Osteoblast (primary cell): ENCODE measurements around the gene STRBP. TPM values are rescaled to one million over a fixed set of nuclear protein-coding genes. Genes with fewer than 3 reads are reported as not detected.

Experiments
- DNase-seq: peaks from one replicate; pipeline ENCODE4 v3.0.0; 2011; ENCODE audit warnings: low spot score, mixed read lengths; ENCODE audit not compliant: insufficient read length; ENCODE audit errors: missing footprints
- H2AFZ ChIP-seq: 2 replicates; pipeline ENCODE4 v1.6.0; 2011; ENCODE audit warnings: mild to moderate bottlenecking, low read length
- H3K27ac ChIP-seq: 2 replicates; pipeline ENCODE4 v1.5.1; 2011; ENCODE audit warnings: mild to moderate bottlenecking, low read depth, low read length, moderate library complexity
- H3K27me3 ChIP-seq: 2 replicates; pipeline ENCODE4 v1.6.0; 2012; ENCODE audit warnings: mild to moderate bottlenecking, control low read depth, inconsistent platforms, low read length, moderate library complexity; ENCODE audit not compliant: insufficient read depth
- H3K36me3 ChIP-seq: 2 replicates; pipeline ENCODE4 v1.5.1; 2011; ENCODE audit warnings: mild to moderate bottlenecking, low read length, control low read depth, moderate library complexity; ENCODE audit not compliant: insufficient read depth
- H3K4me1 ChIP-seq: 2 replicates; pipeline ENCODE4 v1.5.1; 2011; ENCODE audit warnings: mild to moderate bottlenecking, low read length, control low read depth, moderate library complexity; ENCODE audit not compliant: insufficient read depth
- H3K4me2 ChIP-seq: 2 replicates; pipeline ENCODE4 v1.6.0; 2011; ENCODE audit warnings: mild to moderate bottlenecking, low read length; ENCODE audit not compliant: insufficient read depth
- H3K4me3 ChIP-seq: fragments of 200-600 bp; sonication (generic); 3 replicates; pipeline ENCODE4 v1.5.1; 2012; ENCODE audit warnings: mild to moderate bottlenecking, low read length, inconsistent platforms; ENCODE audit not compliant: insufficient read depth
- H3K79me2 ChIP-seq: 2 replicates; pipeline ENCODE4 v1.6.0; 2012; ENCODE audit warnings: mild to moderate bottlenecking, low read length, control low read depth, inconsistent platforms; ENCODE audit not compliant: insufficient read depth
- H3K9me3 ChIP-seq: 2 replicates; pipeline ENCODE4 v1.5.1; 2011; ENCODE audit warnings: low read depth, low read length, control low read depth
- H4K20me1 ChIP-seq: 2 replicates; pipeline ENCODE4 v1.6.0; 2012; ENCODE audit warnings: mild to moderate bottlenecking, low read length, control low read depth; ENCODE audit not compliant: insufficient read depth
- CTCF ChIP-seq: IDR thresholded peaks from 2 replicates; pipeline ENCODE4 v1.5.1; 2011; ENCODE audit warnings: mild to moderate bottlenecking, low read depth, low read length, moderate library complexity; ENCODE audit errors: extremely low read depth
- total RNA-seq: library from RNA; depleted of rRNA; stranded (reverse); fragments of >200 nt; gene quantifications from 2 replicates; pipeline ENCODE4 v1.2.3, GENCODE V29; 2012

STRBP gene
- total RNA-seq, 1 donor: 2.9 TPM

GRCh38 chr9:123073991-123074422, 194.4 kb downstream of the STRBP start:
- no peak overlapping the region for H2AFZ ChIP-seq
- peaks cover 10% of the 10 kb centered on the region for H3K36me3 ChIP-seq
- H3K4me3 ChIP-seq: peak overlapping the region; percentile 54
- peak overlapping the region; percentile 55 for H3K27ac ChIP-seq
- H3K4me1 ChIP-seq: peaks cover 23% of the 10 kb centered on the region
- no peaks in the 10 kb centered on the region for H3K27me3 ChIP-seq
- peak; percentile 7 for TF ChIP-seq CTCF
- no peaks in the 10 kb centered on the region for H3K9me3 ChIP-seq
- no peak for DNase-seq
- H4K20me1 ChIP-seq: no peaks in the 10 kb centered on the region
- H3K4me2 ChIP-seq: peak overlapping the region; percentile 81
- no peaks in the 10 kb centered on the region for H3K79me2 ChIP-seq

- peaks cover 27% of the 10 kb centered on the region for H3K4me1 ChIP-seq
- H3K27ac ChIP-seq: peak overlapping the region; percentile 55
- no peak for TF ChIP-seq CTCF
- peak overlapping the region; percentile 81 for H3K4me2 ChIP-seq
- H2AFZ ChIP-seq: peak overlapping the region; percentile 28
- H3K36me3 ChIP-seq: peaks cover 10% of the 10 kb centered on the region
- H3K4me3 ChIP-seq: peak overlapping the region; percentile 54
- no peaks in the 10 kb centered on the region for H3K27me3 ChIP-seq
- no peaks in the 10 kb centered on the region for H3K79me2 ChIP-seq
- no peaks in the 10 kb centered on the region for H3K9me3 ChIP-seq
- H4K20me1 ChIP-seq: no peaks in the 10 kb centered on the region
- no peak for DNase-seq
Observed at GRCh38 chr9:123073441-123073840, 194.9 kb downstream of the STRBP start.

GRCh38 chr9:123072407-123072995, 195.9 kb downstream of the STRBP start:
- Histone ChIP-seq H3K4me2 (no peak overlapping the region), H2AFZ (no peak overlapping the region), H4K20me1 (no peaks in the 10 kb centered on the region), H3K27me3 (no peaks in the 10 kb centered on the region), H3K9me3 (no peaks in the 10 kb centered on the region), H3K27ac (no peak overlapping the region), H3K4me3 (no peak overlapping the region), H3K36me3 (peaks cover 10% of the 10 kb centered on the region), H3K79me2 (no peaks in the 10 kb centered on the region), H3K4me1 (peaks cover 35% of the 10 kb centered on the region)
- DNase-seq: no peak
- TF ChIP-seq CTCF: no peak

Other genes starting within 250 kb of the STRBP start
- gene GPR21, start 234.9 kb downstream of the STRBP start, total RNA-seq: 1.4 and 2.7 TPM in 2 replicates
- gene CRB2, start 87.6 kb upstream of the STRBP start, total RNA-seq: not detected in 2 replicates